ENCODE measurements around the gene ADSL. TPM values are rescaled to one million over a fixed set of nuclear protein-coding genes. Genes with fewer than 3 reads are reported as not detected.
"Not testable (repeated sequence)": the region's sequence is repeated elsewhere in the genome, so short reads cannot be mapped to it uniquely, and the experiment has no call there.

The ADSL gene
- total RNA-seq, 1 donor from 2014 or later = 128 TPM

DNA sequence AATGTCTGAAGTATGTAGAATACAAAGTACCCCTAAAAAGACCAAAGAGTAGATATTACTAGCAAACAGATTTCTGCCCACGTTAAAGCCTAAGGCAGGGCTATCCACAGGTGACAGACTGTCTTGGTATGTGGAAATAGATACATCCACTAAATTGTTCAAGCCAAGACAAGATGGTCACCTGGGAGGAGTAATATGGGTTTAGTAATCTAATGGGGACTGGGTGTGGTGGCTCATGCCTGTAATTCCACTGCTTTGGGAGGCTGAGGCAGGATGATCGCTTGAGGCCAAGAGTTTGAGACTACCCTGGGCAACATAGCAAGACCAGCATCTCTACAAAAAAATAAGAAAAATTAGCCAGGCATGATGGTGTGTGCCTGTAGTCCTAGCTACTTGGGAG is 31.6 kb downstream of the ADSL start:
- TF ChIP-seq CTCF (conservative IDR thresholded peaks at IDR 0.05; ENCODE audit: low read depth, low read length) = no peak
- H3K4me3 ChIP-seq (ENCODE audit: low read depth, low read length) = no peak overlapping the region
- no peak for DNase-seq (ENCODE audit: low read depth)

GRCh38 chr22:40378448-40378847 is 32.1 kb downstream of the ADSL start:
- not testable (repeated sequence) for H3K4me3 ChIP-seq (ENCODE audit: low read depth, low read length); DNase-seq (ENCODE audit: low read depth)

DNA sequence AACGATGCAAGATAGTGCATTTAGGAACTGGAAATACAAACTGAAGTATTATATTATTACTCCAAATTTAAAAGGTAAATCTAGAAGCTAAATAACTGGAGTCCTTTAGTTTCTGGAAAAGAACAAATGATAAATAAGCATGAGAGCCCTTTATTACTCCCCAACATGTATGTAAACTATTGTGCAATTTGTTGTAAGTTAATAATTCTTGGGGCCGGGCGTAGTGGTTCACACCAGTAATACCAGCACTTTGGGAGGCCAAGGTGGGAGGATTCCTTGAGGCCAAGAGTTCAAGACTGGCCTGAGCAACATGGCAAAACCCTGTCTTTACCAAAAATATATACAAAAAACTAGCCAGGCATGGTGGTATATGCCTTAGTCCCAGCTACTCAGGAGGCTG is 35.2 kb downstream of the ADSL start:
- H3K4me3 ChIP-seq (ENCODE audit: low read depth, low read length) = no peak overlapping the region
- no peak for TF ChIP-seq CTCF (conservative IDR thresholded peaks at IDR 0.05; ENCODE audit: low read depth, low read length)
- no peak for DNase-seq (ENCODE audit: low read depth)

- no peak for TF ChIP-seq CTCF (conservative IDR thresholded peaks at IDR 0.05; ENCODE audit: low read depth, low read length)
- no peak for DNase-seq (ENCODE audit: low read depth)
- no peak overlapping the region for H3K4me3 ChIP-seq (ENCODE audit: low read depth, low read length)
Observed at GRCh38 chr22:40383905-40384304, 37.6 kb downstream of the ADSL start.

- no peak for DNase-seq (ENCODE audit: low read depth)
- TF ChIP-seq CTCF (conservative IDR thresholded peaks at IDR 0.05; ENCODE audit: low read depth, low read length) = no peak
- H3K4me3 ChIP-seq (ENCODE audit: low read depth, low read length) = no peak overlapping the region
Observed at GRCh38 chr22:40385036-40385782, 38.9 kb downstream of the ADSL start.

DNA sequence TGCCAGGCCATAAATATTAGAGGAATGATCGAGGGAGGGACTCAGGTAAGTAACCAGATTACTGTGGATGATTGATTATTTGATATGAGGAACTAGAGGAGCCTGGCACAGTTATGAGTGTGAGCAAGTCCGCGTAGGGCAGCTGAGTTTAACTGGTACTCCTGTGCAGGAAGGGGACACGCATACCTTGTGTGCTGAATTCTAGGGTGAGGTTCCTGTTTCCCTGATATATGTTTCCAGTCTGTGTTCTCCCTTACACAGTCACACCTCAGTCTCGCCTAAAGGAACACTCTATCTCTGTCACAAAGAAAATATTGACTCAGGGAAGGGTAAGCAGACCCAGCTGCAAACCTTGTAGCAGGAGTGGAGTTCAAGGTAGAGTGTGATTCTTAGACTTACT is 41.4 kb downstream of the ADSL start:
- TF ChIP-seq CTCF (conservative IDR thresholded peaks at IDR 0.05; ENCODE audit: low read depth, low read length) = no peak
- H3K4me3 ChIP-seq (ENCODE audit: low read depth, low read length) = no peak overlapping the region
- DNase-seq (ENCODE audit: low read depth) = no peak

- TF ChIP-seq CTCF (conservative IDR thresholded peaks at IDR 0.05; ENCODE audit: low read depth, low read length) = no peak
- no peak for DNase-seq (ENCODE audit: low read depth)
- no peak overlapping the region for H3K4me3 ChIP-seq (ENCODE audit: low read depth, low read length)
Observed at GRCh38 chr22:40388231-40388630, 41.9 kb downstream of the ADSL start.

Measured in epithelial cell of proximal tubule (primary cell).